Lung (tissue), 12 donors: ENCODE results near the gene OXNAD1. TPM values are rescaled to one million over a fixed set of nuclear protein-coding genes. Genes with fewer than 3 reads are reported as not detected.

Experiments
- ATAC-seq: fragments of 200-7000 bp; cut with Tn5 transposase; one replicate; pipeline ENCODE4 v1.9.1; 2020; ENCODE audit warnings: moderate number of reproducible peaks; ENCODE audit not compliant: insufficient read depth, low FRiP score
- DNase-seq, 3 donors: peaks; one replicate each; pipeline ENCODE4 v3.0.0-alpha.2; 2013 to 2017
- H3K27ac ChIP-seq, 2 donors: one replicate each; pipeline ENCODE4 v1.5.1; 2013; ENCODE audit warnings: mild to moderate bottlenecking in 2 of 2, moderate library complexity in 2 of 2, control low read depth in 1 of 2, inconsistent platforms in 1 of 2, low read depth in 1 of 2, low read length in 1 of 2
- H3K27me3 ChIP-seq, 3 donors: one replicate each; pipeline ENCODE4 v1.5.1; 2013; ENCODE audit warnings: low read length in 2 of 3; ENCODE audit not compliant: control insufficient read depth in 3 of 3, insufficient read depth in 3 of 3
- H3K36me3 ChIP-seq, 4 donors: one replicate each; pipeline ENCODE4 v1.5.1; 2013; ENCODE audit warnings: low read length in 4 of 4, mild to moderate bottlenecking in 1 of 4, moderate library complexity in 1 of 4; ENCODE audit not compliant: control insufficient read depth in 4 of 4, insufficient read depth in 4 of 4
- H3K4me1 ChIP-seq, 5 donors: one replicate each; pipeline ENCODE4 v1.5.1; 2013; ENCODE audit warnings: low read length in 5 of 5, mild to moderate bottlenecking in 2 of 5, moderate library complexity in 1 of 5; ENCODE audit not compliant: control insufficient read depth in 5 of 5, insufficient read depth in 5 of 5
- H3K4me3 ChIP-seq: one replicate; pipeline ENCODE4 v1.5.1; 2013; ENCODE audit warnings: mild to moderate bottlenecking, control low read depth, moderate library complexity
- H3K9ac ChIP-seq, 2 donors: one replicate each; pipeline ENCODE4 v1.5.1; 2013; ENCODE audit warnings: low read length in 2 of 2, control low read depth in 1 of 2; ENCODE audit not compliant: insufficient read depth in 1 of 2
- H3K9me3 ChIP-seq, 4 donors: one replicate each; pipeline ENCODE4 v1.5.1; 2013; ENCODE audit warnings: low read length in 3 of 4, mild to moderate bottlenecking in 1 of 4, moderate library complexity in 1 of 4; ENCODE audit not compliant: control insufficient read depth in 4 of 4, insufficient read depth in 3 of 4
- WGBS, 2 donors: extraction: QIAGEN DNeasy Blood & Tissue Kit; methylation state at CpG; one replicate each; pipeline ENCODE4 v1.1.7; 2013; 5-methylcytosine and 5-hydroxymethylcytosine counted together
- polyA plus RNA-seq, 2 donors: library from polyadenylated mRNA; stranded (reverse); fragments of 200-250 nt; gene quantifications; one replicate each; pipeline ENCODE4 v1.2.1, GENCODE V29; 2013
- total RNA-seq, 2 donors: library from RNA; depleted of rRNA in 1 of 2; stranded (reverse); fragments of >200 nt in 1 of 2; gene quantifications; one replicate each; pipeline ENCODE4 v1.2.1, GENCODE V29; 2014 to 2021
- TF ChIP-seq, protein P1 (sequence below): IDR thresholded peaks from 2 replicates; pipeline ENCODE4 v1.5.1; 2012; ENCODE audit warnings: mild to moderate bottlenecking; ENCODE audit errors: control extremely low read depth, extremely low read depth
- donor health status: control.
- donor health status: control.
- donor health status: Bipolar disorder and iron deficiency.
- donor health status: healthy.
- donor health status: DM: yes; HTN: yes; CAD: no.

The OXNAD1 gene
- total and polyA plus RNA-seq, 4 donors, result 4.4 to 23.4 (median 9.4) TPM

- 88 to 95% methylated on average over 5 of the region's 5 CpGs for WGBS, 2 donors
- Histone ChIP-seq H3K4me1 (peaks cover 0 to 3% (median 0%) of the 10 kb centered on the region in 5 donors), H3K4me3 (no peak overlapping the region), H3K27me3 (no peaks in the 10 kb centered on the region), H3K9ac (no peak overlapping the region), H3K9me3 (no peaks in the 10 kb centered on the region), H3K36me3 (peaks cover 0 to 13% (median 6%) of the 10 kb centered on the region in 4 donors), H3K27ac (no peak overlapping the region)
- ATAC-seq (no peak), DNase-seq (no peak)
- TF ChIP-seq, protein P1, sequence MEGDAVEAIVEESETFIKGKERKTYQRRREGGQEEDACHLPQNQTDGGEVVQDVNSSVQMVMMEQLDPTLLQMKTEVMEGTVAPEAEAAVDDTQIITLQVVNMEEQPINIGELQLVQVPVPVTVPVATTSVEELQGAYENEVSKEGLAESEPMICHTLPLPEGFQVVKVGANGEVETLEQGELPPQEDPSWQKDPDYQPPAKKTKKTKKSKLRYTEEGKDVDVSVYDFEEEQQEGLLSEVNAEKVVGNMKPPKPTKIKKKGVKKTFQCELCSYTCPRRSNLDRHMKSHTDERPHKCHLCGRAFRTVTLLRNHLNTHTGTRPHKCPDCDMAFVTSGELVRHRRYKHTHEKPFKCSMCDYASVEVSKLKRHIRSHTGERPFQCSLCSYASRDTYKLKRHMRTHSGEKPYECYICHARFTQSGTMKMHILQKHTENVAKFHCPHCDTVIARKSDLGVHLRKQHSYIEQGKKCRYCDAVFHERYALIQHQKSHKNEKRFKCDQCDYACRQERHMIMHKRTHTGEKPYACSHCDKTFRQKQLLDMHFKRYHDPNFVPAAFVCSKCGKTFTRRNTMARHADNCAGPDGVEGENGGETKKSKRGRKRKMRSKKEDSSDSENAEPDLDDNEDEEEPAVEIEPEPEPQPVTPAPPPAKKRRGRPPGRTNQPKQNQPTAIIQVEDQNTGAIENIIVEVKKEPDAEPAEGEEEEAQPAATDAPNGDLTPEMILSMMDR, result no peak
These were observed 9.3 kb upstream of the OXNAD1 start for GRCh38 chr3:16255726-16256125.

GRCh38 chr3:16257309-16257708, 7.7 kb upstream of the OXNAD1 start:
- Histone ChIP-seq H3K27ac (no peak overlapping the region), H3K27me3 (no peaks in the 10 kb centered on the region), H3K9me3 (no peaks in the 10 kb centered on the region), H3K36me3 (peaks cover 0 to 13% (median 6%) of the 10 kb centered on the region in 4 donors), H3K4me3 (no peak overlapping the region), H3K4me1 (peaks cover 0 to 3% (median 0%) of the 10 kb centered on the region in 5 donors), H3K9ac (no peak overlapping the region)
- TF ChIP-seq, protein P1, result no peak
- ATAC-seq, result no peak
- WGBS, 2 donors, result 65 to 76% methylated on average over 2 of the region's 2 CpGs
- DNase-seq, result no peak

- H3K9ac ChIP-seq, result no peak overlapping the region
These were observed 6.8 kb upstream of the OXNAD1 start for GRCh38 chr3:16258177-16258576.

More at GRCh38 chr3:16258177-16258576, 6.8 kb upstream of the OXNAD1 start:
- TF ChIP-seq, protein P1, result no peak
- no peak overlapping the region for H3K27ac ChIP-seq
- DNase-seq (no peak), ATAC-seq (no peak)
- H3K36me3 ChIP-seq, result peaks cover 0 to 13% (median 6%) of the 10 kb centered on the region in 4 donors
- no peaks in the 10 kb centered on the region for H3K27me3 ChIP-seq
- no peaks in the 10 kb centered on the region for H3K9me3 ChIP-seq
- 82 to 89% methylated on average over 5 of the region's 5 CpGs for WGBS, 2 donors
- H3K4me3 ChIP-seq, result no peak overlapping the region
- H3K4me1 ChIP-seq, result peaks cover 0 to 2% (median 0%) of the 10 kb centered on the region in 5 donors
